SU-DHL-6 (cell line): ENCODE measurements around the gene C3.

ENCODE experiments used
- H2AFZ ChIP-seq: fragments of 200-600 bp; sonication (generic); 2 replicates; pipeline ENCODE4 v1.6.1; 2014; ENCODE audit warnings: low read depth, mild to moderate bottlenecking, moderate library complexity, mixed read lengths, antibody characterized with exemption, low read length; ENCODE audit not compliant: severe bottlenecking
- H3F3A ChIP-seq: fragments of 200-600 bp; shearing (Covaris generic); 2 replicates; pipeline ENCODE4 v1.6.0; 2016; ENCODE audit warnings: antibody characterized with exemption, mild to moderate bottlenecking; ENCODE audit not compliant: insufficient read depth
- H3K27ac ChIP-seq: fragments of 200-600 bp; sonication (generic); 2 replicates; pipeline ENCODE4 v1.5.1; 2016; ENCODE audit warnings: low read depth, mild to moderate bottlenecking, low read length, moderate library complexity, mixed read lengths
- H3K27me3 ChIP-seq: fragments of 200-600 bp; sonication (generic), shearing (Covaris generic); 2 replicates; pipeline ENCODE4 v1.6.0; 2014; ENCODE audit warnings: mild to moderate bottlenecking, low read length
- H3K36me3 ChIP-seq: fragments of 200-600 bp; sonication (generic); 2 replicates; pipeline ENCODE4 v1.6.1; 2014; ENCODE audit warnings: mild to moderate bottlenecking, low read length, mixed read lengths
- H3K4me2 ChIP-seq: fragments of 300-600, 200-600 bp; shearing (Covaris generic), sonication (generic); 2 replicates; pipeline ENCODE4 v1.6.0; 2014; ENCODE audit warnings: low read length, low read depth, mild to moderate bottlenecking; ENCODE audit not compliant: poor library complexity, severe bottlenecking
- H3K4me3 ChIP-seq: fragments of 200-600 bp; sonication (generic); 2 replicates; pipeline ENCODE4 v1.5.1; 2014; ENCODE audit warnings: antibody characterized with exemption, low read length, mild to moderate bottlenecking, mixed read lengths; ENCODE audit not compliant: insufficient read depth, poor library complexity, severe bottlenecking
- H3K79me2 ChIP-seq: fragments of 200-600 bp; sonication (generic); 2 replicates; pipeline ENCODE4 v1.6.1; 2014; ENCODE audit warnings: mild to moderate bottlenecking, low read length, moderate library complexity; ENCODE audit not compliant: insufficient read depth
- H3K9ac ChIP-seq: fragments of 200-600 bp; sonication (generic); 2 replicates; pipeline ENCODE4 v1.7.0; 2014; ENCODE audit warnings: mild to moderate bottlenecking, low read length
- H3K9me2 ChIP-seq: fragments of 200-600 bp; sonication (generic); replicated peaks from 2 replicates; pipeline ENCODE4 v1.6.1; 2014; ENCODE audit warnings: low read length; ENCODE audit not compliant: insufficient read depth
- H3K9me3 ChIP-seq: fragments of 200-600 bp; sonication (generic); 2 replicates; pipeline ENCODE4 v1.6.1; 2014; ENCODE audit warnings: low read length, mixed read lengths; ENCODE audit not compliant: insufficient read depth
- H4K20me1 ChIP-seq: fragments of 200-600 bp; sonication (generic); 2 replicates; pipeline ENCODE4 v1.6.1; 2014; ENCODE audit warnings: low read depth, mild to moderate bottlenecking, antibody characterized with exemption, low read length, moderate library complexity, mixed read lengths
- EZH2phosphoT487 ChIP-seq: fragments of 200-600 bp; sonication (generic), shearing (Covaris generic); conservative IDR thresholded peaks from 2 replicates; pipeline ENCODE4 v1.6.1; 2018; ENCODE audit warnings: mild to moderate bottlenecking, antibody characterized with exemption, low read length, moderate library complexity, mixed read lengths
- TF ChIP-seq, protein P1 (sequence below): fragments of 200-600 bp; sonication (generic); IDR thresholded peaks from one replicate; pipeline ENCODE4 v1.5.1; 2017; ENCODE audit warnings: antibody characterized with exemption, mild to moderate bottlenecking, low read length, moderate library complexity; ENCODE audit not compliant: insufficient read depth, poor library complexity, severe bottlenecking

The C3 gene

GRCh38 chr19:6720369-6721137 lies at the start of gene C3:
Gene C3, minus strand, starts transcription at chr19:6720650. Its CDS starts 61 bp downstream, at chr19:6720589.
- H3K27ac ChIP-seq = no peak within 1 kb of the TSS
- H3F3A ChIP-seq = 0 out of 2 replicates have a peak, but pooled peaks cover 4% of the 10 kb centered on the region
- H4K20me1 ChIP-seq = no peaks in the 10 kb centered on the region
- H3K4me2 ChIP-seq = peak within 1 kb of the TSS; percentile 8
- H3K4me3 ChIP-seq = no peak within 1 kb of the TSS
- no peak within 1 kb of the TSS for H3K9ac ChIP-seq
- no peaks in the 10 kb centered on the region for H3K27me3 ChIP-seq
- no peaks in the 10 kb centered on the region for H3K9me3 ChIP-seq
- no peaks in the 10 kb centered on the region for H3K36me3 ChIP-seq
- H3K79me2 ChIP-seq = no peaks in the 10 kb centered on the region
- TF ChIP-seq, protein P1, sequence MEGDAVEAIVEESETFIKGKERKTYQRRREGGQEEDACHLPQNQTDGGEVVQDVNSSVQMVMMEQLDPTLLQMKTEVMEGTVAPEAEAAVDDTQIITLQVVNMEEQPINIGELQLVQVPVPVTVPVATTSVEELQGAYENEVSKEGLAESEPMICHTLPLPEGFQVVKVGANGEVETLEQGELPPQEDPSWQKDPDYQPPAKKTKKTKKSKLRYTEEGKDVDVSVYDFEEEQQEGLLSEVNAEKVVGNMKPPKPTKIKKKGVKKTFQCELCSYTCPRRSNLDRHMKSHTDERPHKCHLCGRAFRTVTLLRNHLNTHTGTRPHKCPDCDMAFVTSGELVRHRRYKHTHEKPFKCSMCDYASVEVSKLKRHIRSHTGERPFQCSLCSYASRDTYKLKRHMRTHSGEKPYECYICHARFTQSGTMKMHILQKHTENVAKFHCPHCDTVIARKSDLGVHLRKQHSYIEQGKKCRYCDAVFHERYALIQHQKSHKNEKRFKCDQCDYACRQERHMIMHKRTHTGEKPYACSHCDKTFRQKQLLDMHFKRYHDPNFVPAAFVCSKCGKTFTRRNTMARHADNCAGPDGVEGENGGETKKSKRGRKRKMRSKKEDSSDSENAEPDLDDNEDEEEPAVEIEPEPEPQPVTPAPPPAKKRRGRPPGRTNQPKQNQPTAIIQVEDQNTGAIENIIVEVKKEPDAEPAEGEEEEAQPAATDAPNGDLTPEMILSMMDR = no peak
- no peak for TF ChIP-seq EZH2phosphoT487
- H3K9me2 ChIP-seq = no peaks in the 10 kb centered on the region
- H2AFZ ChIP-seq = no peak within 1 kb of the TSS

DNA sequence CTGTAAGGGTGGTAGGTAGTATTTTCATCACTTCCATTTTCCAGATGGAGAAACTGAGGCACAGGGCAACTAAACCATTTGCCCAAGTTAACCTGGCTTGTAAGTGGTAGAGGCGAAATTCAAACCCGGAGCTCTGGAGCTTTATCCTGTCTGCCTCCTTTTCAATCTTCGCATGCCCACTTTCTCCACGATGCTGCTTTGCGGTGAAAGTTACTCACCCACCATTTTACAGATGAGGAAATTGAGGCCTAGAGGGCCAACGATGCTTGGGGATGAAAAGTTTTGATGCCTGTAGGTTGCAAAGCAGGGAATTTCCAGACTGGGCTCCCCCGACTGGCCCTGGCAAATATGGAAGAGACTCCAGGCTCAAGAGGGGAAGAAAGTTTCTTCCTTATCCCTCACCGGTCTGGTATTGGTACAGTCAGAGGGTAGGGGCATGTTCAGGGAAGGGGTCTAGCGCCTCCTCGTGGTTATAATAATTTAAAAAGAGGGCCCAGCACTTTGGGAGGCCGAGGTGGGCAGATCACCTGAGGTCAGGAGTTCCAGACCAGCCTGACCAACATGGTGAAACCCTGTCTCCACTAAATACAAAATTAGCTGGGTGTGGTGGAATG lies 48.7 kb upstream of the C3 start:
- Histone ChIP-seq H4K20me1 (no peaks in the 10 kb centered on the region), H2AFZ (no peak overlapping the region), H3K4me3 (no peak overlapping the region), H3F3A (peaks cover 17% of the 10 kb centered on the region), H3K27me3 (no peaks in the 10 kb centered on the region), H3K9me2 (no peaks in the 10 kb centered on the region), H3K36me3 (no peaks in the 10 kb centered on the region), H3K4me2 (no peak overlapping the region), H3K27ac (no peak overlapping the region), H3K9me3 (no peaks in the 10 kb centered on the region), H3K9ac (no peak overlapping the region), H3K79me2 (peaks cover 24% of the 10 kb centered on the region)
- no peak for TF ChIP-seq EZH2phosphoT487
- TF ChIP-seq, protein P1 = no peak

DNA sequence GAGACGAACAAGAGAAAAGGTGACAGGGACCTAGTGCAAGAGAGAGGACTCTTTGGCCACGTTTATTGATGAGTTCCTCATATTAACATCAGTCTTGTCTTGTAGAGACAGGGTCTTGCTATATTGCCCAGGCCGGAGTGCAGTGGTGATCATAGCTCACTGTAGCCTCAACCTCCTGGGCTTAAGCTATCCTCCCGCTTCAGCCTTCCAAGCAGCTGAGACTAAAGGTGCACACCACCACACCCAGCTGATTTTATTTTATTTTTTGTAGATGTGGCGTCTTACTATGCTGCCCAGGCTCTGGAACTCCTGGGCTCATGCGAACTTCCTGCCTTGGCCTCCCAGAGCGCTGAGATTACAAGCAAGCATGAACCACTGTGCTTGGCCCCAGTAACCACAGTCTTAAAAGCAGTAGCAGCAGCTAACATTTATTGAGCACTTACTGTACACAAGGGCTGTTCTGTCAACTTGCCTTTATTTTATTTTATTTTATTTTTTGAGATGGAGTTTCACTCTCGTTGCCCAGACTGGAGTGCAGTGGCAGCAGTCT lies 47.9 kb upstream of the C3 start:
- peak overlapping the region; percentile 69 for H3K4me3 ChIP-seq
- H4K20me1 ChIP-seq = no peaks in the 10 kb centered on the region
- H3K4me2 ChIP-seq = peak overlapping the region; percentile 84
- H3K27ac ChIP-seq = peak overlapping the region; percentile 51
- H2AFZ ChIP-seq = peak overlapping the region; percentile 78
- TF ChIP-seq, protein P1 = no peak
- TF ChIP-seq EZH2phosphoT487 = no peak
- no peaks in the 10 kb centered on the region for H3K9me3 ChIP-seq
- no peaks in the 10 kb centered on the region for H3K27me3 ChIP-seq
- no peaks in the 10 kb centered on the region for H3K9me2 ChIP-seq
- peak overlapping the region; percentile 59; the same call in 1 of the 2 replicates for H3K9ac ChIP-seq
- H3K79me2 ChIP-seq = peaks cover 17% of the 10 kb centered on the region
- H3F3A ChIP-seq = peaks cover 15% of the 10 kb centered on the region
- H3K36me3 ChIP-seq = no peaks in the 10 kb centered on the region
